ENCODE measurements around the gene VCPKMT.
A peak's percentile ranks its signal among the peaks of the same experiment; 100 is the strongest.

Gene VCPKMT

DNA sequence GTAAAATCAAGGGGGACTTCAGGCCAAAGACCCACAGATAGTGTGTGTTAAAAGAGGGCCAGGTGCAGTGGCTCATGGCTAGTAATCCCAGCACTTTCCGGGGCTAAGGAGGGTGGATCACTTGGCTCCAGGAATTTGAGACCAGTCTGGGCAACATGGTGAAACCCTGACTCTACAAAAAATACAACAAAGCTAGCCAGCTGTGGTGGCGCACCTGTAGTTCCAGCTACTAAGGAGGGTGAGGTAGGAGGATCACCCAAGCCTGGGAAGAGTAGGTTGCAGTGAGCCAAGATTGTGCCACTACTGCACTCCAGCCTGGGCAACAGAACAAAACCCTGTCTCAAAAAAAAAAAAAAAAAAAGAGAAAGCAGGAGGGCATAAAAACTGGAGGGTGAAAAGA, 8.5 kb downstream of the VCPKMT start:
- Histone ChIP-seq H3K27me3 (replicated peaks in 2 of 5; ENCODE audit: control insufficient read depth in 4 of 5, insufficient read depth in 5 of 5, low read length in 4 of 5) (no peaks in the 10 kb centered on the region), H3K4me3 (ENCODE audit: control insufficient read depth in 1 of 7, extremely low read depth in 1 of 7, insufficient read depth in 4 of 7, low read depth in 2 of 7, low read length in 6 of 7) (no peak overlapping the region), H3K36me3 (ENCODE audit: control insufficient read depth in 4 of 4, insufficient read depth in 4 of 4, low read length in 3 of 4) (peaks cover 21 to 41% (median 31%) of the 10 kb centered on the region in 4 experiments), H3K27ac (ENCODE audit: insufficient read depth in 1 of 2, low read depth in 1 of 2, low read length in 2 of 2, poor library complexity in 1 of 2, severe bottlenecking in 2 of 2) (no peak overlapping the region), H3K9me3 (ENCODE audit: control extremely low read depth in 1 of 5, control insufficient read depth in 4 of 5, insufficient read depth in 2 of 5, low read depth in 1 of 5, low read length in 4 of 5) (no peaks in the 10 kb centered on the region), H3K4me1 (ENCODE audit: control extremely low read depth in 1 of 4, control insufficient read depth in 4 of 4, insufficient read depth in 4 of 4, low read length in 3 of 4) (peaks cover 0 to 3% (median 1%) of the 10 kb centered on the region in 4 experiments)
- DNase-seq = no peak
- WGBS (ENCODE audit: insufficient coverage) = 100% methylated on average over 1 of the region's 2 CpGs
- ChIA-PET POLR2A (interaction anchor here (0.7 kb wide), 1 partner anchor 246 kb away, joined by 3 read pairs; no protein-coding TSS in a partner anchor), CTCF (interaction anchor here (0.7 to 14.3 kb wide), 4 partner anchors 188 to 254 kb away, joined by 3 to 179 read pairs (median 5); no protein-coding TSS in a partner anchor)

DNA sequence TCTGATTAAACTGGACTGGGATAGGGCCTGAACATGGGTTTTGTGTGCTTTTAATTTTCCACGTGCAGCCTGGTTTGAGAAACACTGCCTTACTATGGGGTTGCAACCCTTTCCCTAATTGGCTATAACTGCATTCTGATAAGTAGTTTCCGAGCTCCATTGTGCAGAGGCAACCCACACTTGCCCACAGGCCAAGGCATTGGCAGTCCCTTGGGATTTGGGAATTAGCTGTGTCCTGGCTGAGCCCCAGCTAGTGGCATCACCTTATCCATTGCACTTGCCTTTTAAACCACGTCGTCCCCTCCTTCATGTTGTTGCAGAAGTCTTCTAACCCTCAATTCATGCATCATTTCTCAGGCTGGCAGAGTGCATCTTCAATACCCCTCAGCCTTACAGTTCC, 10.2 kb downstream of the VCPKMT start:
- ChIA-PET CTCF (interaction anchor here (0.5 to 14.3 kb wide), 4 partner anchors 10 to 283 kb away, joined by 3 to 179 read pairs (median 10); partner anchors contain the start of genes NEMF and VCPKMT), POLR2A (no interaction called here)
- WGBS (ENCODE audit: insufficient coverage) = 92% methylated on average over 4 of the region's 4 CpGs
- Histone ChIP-seq H3K27me3 (replicated peaks in 2 of 5; ENCODE audit: control insufficient read depth in 4 of 5, insufficient read depth in 5 of 5, low read length in 4 of 5) (no peaks in the 10 kb centered on the region), H3K4me3 (ENCODE audit: control insufficient read depth in 1 of 7, extremely low read depth in 1 of 7, insufficient read depth in 4 of 7, low read depth in 2 of 7, low read length in 6 of 7) (no peak overlapping the region), H3K27ac (ENCODE audit: insufficient read depth in 1 of 2, low read depth in 1 of 2, low read length in 2 of 2, poor library complexity in 1 of 2, severe bottlenecking in 2 of 2) (no peak overlapping the region), H3K36me3 (ENCODE audit: control insufficient read depth in 4 of 4, insufficient read depth in 4 of 4, low read length in 3 of 4) (peaks cover 16 to 27% (median 22%) of the 10 kb centered on the region in 4 experiments), H3K9me3 (ENCODE audit: control extremely low read depth in 1 of 5, control insufficient read depth in 4 of 5, insufficient read depth in 2 of 5, low read depth in 1 of 5, low read length in 4 of 5) (no peaks in the 10 kb centered on the region), H3K4me1 (ENCODE audit: control extremely low read depth in 1 of 4, control insufficient read depth in 4 of 4, insufficient read depth in 4 of 4, low read length in 3 of 4) (peaks cover 0 to 3% (median 1%) of the 10 kb centered on the region in 4 experiments)
- no peak for DNase-seq

- no peak overlapping the region for H3K27ac ChIP-seq (ENCODE audit: insufficient read depth in 1 of 2, low read depth in 1 of 2, low read length in 2 of 2, poor library complexity in 1 of 2, severe bottlenecking in 2 of 2)
- POLR2A ChIA-PET = no interaction called here
- WGBS (ENCODE audit: insufficient coverage) = 88% methylated on average over 2 of the region's 6 CpGs
These were observed 12.8 kb downstream of the VCPKMT start for GRCh38 chr14:50103558-50103957.

GRCh38 chr14:50101417-50101816, 15.0 kb downstream of the VCPKMT start:
- ChIA-PET POLR2A (no interaction called here), CTCF (interaction anchor here (0.7 to 14.3 kb wide), 7 partner anchors 10 to 252 kb away, joined by 3 to 179 read pairs (median 3); partner anchors contain the start of gene NEMF)
- Histone ChIP-seq H3K36me3 (ENCODE audit: control insufficient read depth in 4 of 4, insufficient read depth in 4 of 4, low read length in 3 of 4) (peaks cover 0 to 3% (median 0%) of the 10 kb centered on the region in 4 experiments), H3K9me3 (ENCODE audit: control extremely low read depth in 1 of 5, control insufficient read depth in 4 of 5, insufficient read depth in 2 of 5, low read depth in 1 of 5, low read length in 4 of 5) (no peaks in the 10 kb centered on the region), H3K4me1 (ENCODE audit: control extremely low read depth in 1 of 4, control insufficient read depth in 4 of 4, insufficient read depth in 4 of 4, low read length in 3 of 4) (peaks cover 0 to 3% (median 1%) of the 10 kb centered on the region in 4 experiments), H3K27me3 (replicated peaks in 2 of 5; ENCODE audit: control insufficient read depth in 4 of 5, insufficient read depth in 5 of 5, low read length in 4 of 5) (no peaks in the 10 kb centered on the region), H3K4me3 (ENCODE audit: control insufficient read depth in 1 of 7, extremely low read depth in 1 of 7, insufficient read depth in 4 of 7, low read depth in 2 of 7, low read length in 6 of 7) (no peak overlapping the region), H3K27ac (ENCODE audit: insufficient read depth in 1 of 2, low read depth in 1 of 2, low read length in 2 of 2, poor library complexity in 1 of 2, severe bottlenecking in 2 of 2) (no peak overlapping the region)
- no CpG with 5 or more reads among the region's 7 CpGs for WGBS (ENCODE audit: insufficient coverage)
- DNase-seq = no peak

More at GRCh38 chr14:50103558-50103957, 12.8 kb downstream of the VCPKMT start:
- CTCF ChIA-PET = interaction anchor here (0.9 to 14.3 kb wide), 12 partner anchors 9 to 250 kb away, joined by 3 to 179 read pairs (median 3); partner anchors contain the start of gene NEMF
- H3K27me3 ChIP-seq (replicated peaks in 2 of 5; ENCODE audit: control insufficient read depth in 4 of 5, insufficient read depth in 5 of 5, low read length in 4 of 5) = no peaks in the 10 kb centered on the region
- H3K9me3 ChIP-seq (ENCODE audit: control extremely low read depth in 1 of 5, control insufficient read depth in 4 of 5, insufficient read depth in 2 of 5, low read depth in 1 of 5, low read length in 4 of 5) = no peaks in the 10 kb centered on the region
- H3K4me1 ChIP-seq (ENCODE audit: control extremely low read depth in 1 of 4, control insufficient read depth in 4 of 4, insufficient read depth in 4 of 4, low read length in 3 of 4) = peaks cover 0 to 3% (median 1%) of the 10 kb centered on the region in 4 experiments
- H3K4me3 ChIP-seq (ENCODE audit: control insufficient read depth in 1 of 7, extremely low read depth in 1 of 7, insufficient read depth in 4 of 7, low read depth in 2 of 7, low read length in 6 of 7) = no peak overlapping the region
- no peak for DNase-seq
- H3K36me3 ChIP-seq (ENCODE audit: control insufficient read depth in 4 of 4, insufficient read depth in 4 of 4, low read length in 3 of 4) = peaks cover 5 to 9% (median 6%) of the 10 kb centered on the region in 4 experiments

DNA sequence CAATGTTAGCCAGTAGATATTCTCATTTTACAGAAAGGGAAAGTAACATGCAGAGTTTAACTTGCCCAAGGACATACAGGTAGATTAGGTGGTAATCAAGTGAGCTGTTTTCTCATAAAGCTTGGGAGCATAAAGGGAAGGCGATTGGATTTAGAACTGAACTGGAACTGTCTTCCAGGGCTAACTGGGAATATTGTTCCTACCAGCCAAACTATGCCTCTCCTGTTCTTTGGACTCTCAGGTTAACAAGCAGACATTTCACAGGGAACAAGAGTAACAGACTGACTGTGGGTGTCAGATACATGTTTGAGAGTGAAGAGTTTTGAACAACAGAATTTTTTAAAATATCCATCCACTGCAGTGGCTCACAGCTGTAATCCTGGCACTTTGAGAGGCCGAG, 15.6 kb downstream of the VCPKMT start:
- ChIA-PET POLR2A (no interaction called here), CTCF (interaction anchor here (0.7 to 14.3 kb wide), 5 partner anchors 120 to 251 kb away, joined by 3 to 179 read pairs (median 3); partner anchors contain the start of gene NEMF)
- peaks cover 2 to 8% (median 5%) of the 10 kb centered on the region in 4 experiments for H3K4me1 ChIP-seq (ENCODE audit: control extremely low read depth in 1 of 4, control insufficient read depth in 4 of 4, insufficient read depth in 4 of 4, low read length in 3 of 4)

GRCh38 chr14:50099335-50099734, 17.0 kb downstream of the VCPKMT start:
- Histone ChIP-seq H3K9me3 (ENCODE audit: control extremely low read depth in 1 of 5, control insufficient read depth in 4 of 5, insufficient read depth in 2 of 5, low read depth in 1 of 5, low read length in 4 of 5) (no peaks in the 10 kb centered on the region), H3K4me3 (ENCODE audit: control insufficient read depth in 1 of 7, extremely low read depth in 1 of 7, insufficient read depth in 4 of 7, low read depth in 2 of 7, low read length in 6 of 7) (no peak overlapping the region)
- DNase-seq = no peak

More for the DNA sequence above, 15.6 kb downstream of the VCPKMT start:
- H3K27me3 ChIP-seq (replicated peaks in 2 of 5; ENCODE audit: control insufficient read depth in 4 of 5, insufficient read depth in 5 of 5, low read length in 4 of 5) = no peaks in the 10 kb centered on the region
- no peak for DNase-seq
- H3K36me3 ChIP-seq (ENCODE audit: control insufficient read depth in 4 of 4, insufficient read depth in 4 of 4, low read length in 3 of 4) = no peaks in the 10 kb centered on the region
- no peak overlapping the region for H3K4me3 ChIP-seq (ENCODE audit: control insufficient read depth in 1 of 7, extremely low read depth in 1 of 7, insufficient read depth in 4 of 7, low read depth in 2 of 7, low read length in 6 of 7)
- WGBS (ENCODE audit: insufficient coverage) = 90% methylated on average over 1 of the region's 2 CpGs
- no peak overlapping the region for H3K27ac ChIP-seq (ENCODE audit: insufficient read depth in 1 of 2, low read depth in 1 of 2, low read length in 2 of 2, poor library complexity in 1 of 2, severe bottlenecking in 2 of 2)
- no peaks in the 10 kb centered on the region for H3K9me3 ChIP-seq (ENCODE audit: control extremely low read depth in 1 of 5, control insufficient read depth in 4 of 5, insufficient read depth in 2 of 5, low read depth in 1 of 5, low read length in 4 of 5)

GRCh38 chr14:50095895-50096294, 20.5 kb downstream of the VCPKMT start:
- CTCF ChIA-PET = interaction anchor here (1.0 to 14.3 kb wide), 3 partner anchors 34 to 231 kb away, joined by 3 to 179 read pairs (median 5); no protein-coding TSS in a partner anchor
- WGBS (ENCODE audit: insufficient coverage) = no CpG with 5 or more reads among the region's 1 CpG
- DNase-seq = peak in 2 of 3 donors; percentile 36 to 47
- Histone ChIP-seq H3K9me3 (ENCODE audit: control extremely low read depth in 1 of 5, control insufficient read depth in 4 of 5, insufficient read depth in 2 of 5, low read depth in 1 of 5, low read length in 4 of 5) (no peaks in the 10 kb centered on the region), H3K4me3 (ENCODE audit: control insufficient read depth in 1 of 7, extremely low read depth in 1 of 7, insufficient read depth in 4 of 7, low read depth in 2 of 7, low read length in 6 of 7) (peak overlapping the region in 1 of 7 experiments; percentile 18), H3K36me3 (ENCODE audit: control insufficient read depth in 4 of 4, insufficient read depth in 4 of 4, low read length in 3 of 4) (peaks cover 0 to 2% (median 0%) of the 10 kb centered on the region in 4 experiments), H3K4me1 (ENCODE audit: control extremely low read depth in 1 of 4, control insufficient read depth in 4 of 4, insufficient read depth in 4 of 4, low read length in 3 of 4) (peaks cover 3 to 18% (median 10%) of the 10 kb centered on the region in 4 experiments), H3K27ac (ENCODE audit: insufficient read depth in 1 of 2, low read depth in 1 of 2, low read length in 2 of 2, poor library complexity in 1 of 2, severe bottlenecking in 2 of 2) (no peak overlapping the region), H3K27me3 (replicated peaks in 2 of 5; ENCODE audit: control insufficient read depth in 4 of 5, insufficient read depth in 5 of 5, low read length in 4 of 5) (no peaks in the 10 kb centered on the region)
- POLR2A ChIA-PET = interaction anchor here (1.0 kb wide), 1 partner anchor 9 kb away, joined by 3 read pairs; no protein-coding TSS in a partner anchor

More at GRCh38 chr14:50099335-50099734, 17.0 kb downstream of the VCPKMT start:
- CTCF ChIA-PET = interaction anchor here (0.7 to 14.3 kb wide), 3 partner anchors 11 to 235 kb away, joined by 4 to 179 read pairs (median 7); no protein-coding TSS in a partner anchor
- H3K27me3 ChIP-seq (replicated peaks in 2 of 5; ENCODE audit: control insufficient read depth in 4 of 5, insufficient read depth in 5 of 5, low read length in 4 of 5) = no peaks in the 10 kb centered on the region
- no peak overlapping the region for H3K27ac ChIP-seq (ENCODE audit: insufficient read depth in 1 of 2, low read depth in 1 of 2, low read length in 2 of 2, poor library complexity in 1 of 2, severe bottlenecking in 2 of 2)
- WGBS (ENCODE audit: insufficient coverage) = 100% methylated on average over 4 of the region's 4 CpGs
- POLR2A ChIA-PET = no interaction called here
- peaks cover 0 to 2% (median 0%) of the 10 kb centered on the region in 4 experiments for H3K36me3 ChIP-seq (ENCODE audit: control insufficient read depth in 4 of 4, insufficient read depth in 4 of 4, low read length in 3 of 4)
- peaks cover 2 to 11% (median 6%) of the 10 kb centered on the region in 4 experiments for H3K4me1 ChIP-seq (ENCODE audit: control extremely low read depth in 1 of 4, control insufficient read depth in 4 of 4, insufficient read depth in 4 of 4, low read length in 3 of 4)

Data from common myeloid progenitor, CD34-positive (primary cell).